ENCODE results near the gene ZNF385B. TPM values are rescaled to one million over a fixed set of nuclear protein-coding genes. Genes with fewer than 3 reads are reported as not detected.
A peak's percentile ranks its signal among the peaks of the same experiment; 100 is the strongest.
"Not testable (repeated sequence)": the region's sequence is repeated elsewhere in the genome, so short reads cannot be mapped to it uniquely, and the experiment has no call there.

ZNF385B gene
- not detected for total RNA-seq
- 0 reads per million in 2 donors for total RNA-seq

GRCh38 chr2:179861416-179862067 lies at the start of gene ZNF385B:
TSS of gene ZNF385B (minus strand) at chr2:179861612.
- Mint-ChIP-seq H3K4me3 (peak within 1 kb of the TSS; percentile 65), H3K27ac (no peak within 1 kb of the TSS), H3K36me3 (ENCODE audit: low read depth) (no peaks in the 10 kb centered on the region), H3K27me3 (peaks cover 64% of the 10 kb centered on the region), H3K4me1 (peaks cover 4% of the 10 kb centered on the region)
- no peak for DNase-seq
- no peaks in the 10 kb centered on the region for H3K9me3 ChIP-seq (ENCODE audit: control insufficient read depth, low read length, poor library complexity, severe bottlenecking)
- no peak for ATAC-seq

DNA sequence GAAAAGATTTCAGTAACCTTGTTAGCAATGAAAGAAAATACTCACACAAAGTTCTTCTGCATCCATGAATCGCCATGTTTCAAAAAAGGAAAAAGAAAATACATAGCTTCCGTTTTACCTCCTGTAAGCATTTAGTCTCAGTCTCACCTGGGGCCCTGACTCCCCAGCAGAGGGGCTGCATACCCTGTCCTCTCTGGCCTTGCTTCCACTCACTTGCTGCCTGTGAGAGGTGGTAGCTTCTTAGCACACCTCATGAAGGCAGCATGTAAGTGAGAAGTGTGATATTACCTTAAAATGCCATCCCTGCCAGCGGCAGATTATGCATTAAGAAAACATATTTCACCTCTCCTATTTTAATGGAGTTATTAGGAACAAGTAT lies 49.3 kb upstream of the ZNF385B start:
- ATAC-seq, result no peak

DNA sequence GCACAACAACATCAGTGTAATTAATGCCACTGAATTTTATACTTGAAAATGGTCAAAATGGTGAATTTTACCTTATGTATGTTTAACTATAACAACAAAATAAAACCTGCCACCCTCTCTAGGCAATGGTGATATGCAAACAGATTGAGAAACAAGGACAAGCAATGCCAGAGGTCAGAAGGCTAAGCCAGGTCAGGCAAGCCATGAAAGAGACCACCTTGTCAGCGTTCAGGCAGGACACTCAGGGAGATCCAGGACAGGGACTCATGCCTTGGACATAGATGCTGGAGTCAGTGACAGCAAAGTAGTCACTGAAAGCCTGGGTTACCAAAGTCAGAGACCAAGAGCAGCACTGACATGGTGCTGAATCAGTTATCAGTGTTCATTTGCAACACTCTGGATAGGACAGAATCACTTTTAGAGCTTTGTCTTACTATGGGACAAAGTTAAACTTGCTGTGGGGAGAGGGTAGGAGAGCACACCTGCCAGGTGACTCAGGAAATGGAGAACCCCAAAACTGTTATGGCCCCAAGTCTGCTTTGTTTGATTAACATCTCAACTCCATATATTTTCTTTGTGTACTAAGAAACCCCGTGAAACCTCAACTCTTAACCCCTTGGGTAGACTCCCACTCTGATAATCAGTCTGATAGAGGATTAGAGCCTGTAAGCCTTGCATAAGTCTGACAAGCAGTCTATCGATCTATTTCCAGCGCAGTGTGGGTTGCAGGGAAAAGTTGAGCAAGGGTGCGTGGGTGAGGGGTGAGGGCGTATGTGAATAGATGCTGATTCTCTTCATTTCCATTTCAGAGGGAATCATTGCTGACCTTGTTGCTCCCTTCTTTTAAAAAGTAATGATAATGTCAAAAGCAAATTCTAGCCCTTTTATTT lies 48.7 kb upstream of the ZNF385B start:
- H3K9me3 ChIP-seq (ENCODE audit: control insufficient read depth, low read length, poor library complexity, severe bottlenecking), result no peaks in the 10 kb centered on the region
- Mint-ChIP-seq H3K4me3 (no peak overlapping the region), H3K27ac (no peak overlapping the region), H3K36me3 (ENCODE audit: low read depth) (no peaks in the 10 kb centered on the region), H3K4me1 (no peaks in the 10 kb centered on the region), H3K27me3 (no peaks in the 10 kb centered on the region)
- ATAC-seq, result no peak
- DNase-seq, result no peak

More for the DNA sequence above, 49.3 kb upstream of the ZNF385B start:
- H3K9me3 ChIP-seq (ENCODE audit: control insufficient read depth, low read length, poor library complexity, severe bottlenecking), result no peaks in the 10 kb centered on the region
- no peak for DNase-seq
- Mint-ChIP-seq H3K4me3 (no peak overlapping the region), H3K27ac (no peak overlapping the region), H3K36me3 (ENCODE audit: low read depth) (no peaks in the 10 kb centered on the region), H3K27me3 (no peaks in the 10 kb centered on the region), H3K4me1 (no peaks in the 10 kb centered on the region)

DNA sequence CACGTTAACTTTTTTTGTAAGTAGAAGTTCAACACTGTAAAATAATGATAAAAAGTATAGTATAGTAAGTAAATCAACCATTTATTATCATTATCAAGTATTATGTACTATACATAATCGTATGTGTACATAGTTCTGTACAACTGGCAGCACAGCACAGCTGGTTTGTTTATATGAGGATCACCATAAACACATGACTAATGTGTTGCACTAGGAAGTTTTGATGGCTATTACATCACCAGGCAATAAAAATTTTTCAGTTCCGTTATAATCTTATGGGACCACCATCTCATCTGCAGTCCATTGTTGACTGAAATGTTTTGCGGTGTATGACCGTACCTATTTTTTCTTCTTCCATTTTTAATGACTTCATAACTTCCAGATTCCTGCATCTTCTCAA lies 39.2 kb upstream of the ZNF385B start:
- H3K4me1 Mint-ChIP-seq, result no peaks in the 10 kb centered on the region
- DNase-seq (no peak), ATAC-seq (no peak)
- no peak overlapping the region for H3K27ac Mint-ChIP-seq
- H3K27me3 Mint-ChIP-seq, result no peaks in the 10 kb centered on the region
- H3K4me3 Mint-ChIP-seq, result no peak overlapping the region
- H3K36me3 Mint-ChIP-seq (ENCODE audit: low read depth), result no peaks in the 10 kb centered on the region
- H3K9me3 ChIP-seq (ENCODE audit: control insufficient read depth, low read length, poor library complexity, severe bottlenecking), result no peaks in the 10 kb centered on the region

GRCh38 chr2:179899666-179900065 lies 38.3 kb upstream of the ZNF385B start:
- H3K9me3 ChIP-seq (ENCODE audit: control insufficient read depth, low read length, poor library complexity, severe bottlenecking), result no peaks in the 10 kb centered on the region
- no peak overlapping the region for H3K27ac Mint-ChIP-seq
- no peaks in the 10 kb centered on the region for H3K36me3 Mint-ChIP-seq (ENCODE audit: low read depth)
- H3K4me1 Mint-ChIP-seq, result no peaks in the 10 kb centered on the region
- H3K27me3 Mint-ChIP-seq, result no peaks in the 10 kb centered on the region
- ATAC-seq (no peak), DNase-seq (no peak)
- H3K4me3 Mint-ChIP-seq, result no peak overlapping the region

GRCh38 chr2:179898873-179899272 lies 37.5 kb upstream of the ZNF385B start:
- H3K9me3 ChIP-seq (ENCODE audit: control insufficient read depth, low read length, poor library complexity, severe bottlenecking), result no peaks in the 10 kb centered on the region
- DNase-seq (no peak), ATAC-seq (no peak)
- no peak overlapping the region for H3K27ac Mint-ChIP-seq
- H3K4me3 Mint-ChIP-seq, result no peak overlapping the region
- no peaks in the 10 kb centered on the region for H3K4me1 Mint-ChIP-seq
- no peaks in the 10 kb centered on the region for H3K36me3 Mint-ChIP-seq (ENCODE audit: low read depth)
- no peaks in the 10 kb centered on the region for H3K27me3 Mint-ChIP-seq

DNA sequence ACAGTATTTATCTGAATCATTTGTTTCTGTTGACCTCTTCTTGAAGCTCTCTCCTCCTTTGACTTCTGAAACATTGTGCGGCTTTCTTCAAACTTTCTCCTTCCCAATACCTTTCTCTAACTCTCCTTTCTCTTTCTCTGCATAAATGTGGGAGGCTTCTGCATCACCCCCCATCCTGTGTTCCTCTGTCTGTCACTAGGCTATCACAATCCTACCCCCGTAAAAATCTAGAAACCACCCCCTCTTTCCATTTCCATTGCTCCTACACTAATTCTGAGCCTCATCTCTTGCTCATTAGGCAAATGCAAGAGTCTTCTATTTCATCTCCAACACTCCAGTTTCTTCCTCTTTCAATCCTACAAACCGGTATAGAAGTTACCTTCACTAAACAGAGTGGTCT lies 32.2 kb upstream of the ZNF385B start:
- H3K9me3 ChIP-seq (ENCODE audit: control insufficient read depth, low read length, poor library complexity, severe bottlenecking), result no peaks in the 10 kb centered on the region
- Mint-ChIP-seq H3K36me3 (ENCODE audit: low read depth) (no peaks in the 10 kb centered on the region), H3K4me3 (no peak overlapping the region), H3K27ac (no peak overlapping the region), H3K4me1 (no peaks in the 10 kb centered on the region), H3K27me3 (no peaks in the 10 kb centered on the region)
- no peak for ATAC-seq
- no peak for DNase-seq

- Mint-ChIP-seq H3K36me3 (ENCODE audit: low read depth) (no peaks in the 10 kb centered on the region), H3K4me1 (no peaks in the 10 kb centered on the region), H3K4me3 (no peak overlapping the region), H3K27ac (no peak overlapping the region), H3K27me3 (no peaks in the 10 kb centered on the region)
- no peaks in the 10 kb centered on the region for H3K9me3 ChIP-seq (ENCODE audit: control insufficient read depth, low read length, poor library complexity, severe bottlenecking)
- ATAC-seq (no peak), DNase-seq (no peak)
Measured at GRCh38 chr2:179891237-179891636, 29.8 kb upstream of the ZNF385B start.

DNA sequence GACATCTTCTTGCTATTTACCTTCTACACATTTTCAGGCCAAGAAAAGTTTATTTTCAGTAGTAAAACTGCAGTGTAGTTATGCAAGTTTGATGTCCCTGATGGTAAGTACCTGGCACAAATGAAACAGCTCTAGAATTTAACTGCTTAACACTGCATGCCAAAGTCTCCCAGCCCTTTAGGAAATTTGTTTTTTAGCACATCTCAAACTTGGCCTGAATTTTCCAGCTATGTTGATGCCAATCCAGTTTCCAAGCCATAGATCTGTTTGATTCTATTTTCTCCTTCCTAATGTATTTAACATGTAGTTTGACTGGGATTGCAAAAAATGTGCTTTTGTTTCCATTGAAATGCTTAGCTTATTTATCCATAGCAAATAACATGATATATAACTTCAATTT lies 29.3 kb upstream of the ZNF385B start:
- no peak for ATAC-seq
- H3K4me1 Mint-ChIP-seq, result no peaks in the 10 kb centered on the region
- no peak for DNase-seq
- no peak overlapping the region for H3K4me3 Mint-ChIP-seq
- no peaks in the 10 kb centered on the region for H3K9me3 ChIP-seq (ENCODE audit: control insufficient read depth, low read length, poor library complexity, severe bottlenecking)
- no peaks in the 10 kb centered on the region for H3K36me3 Mint-ChIP-seq (ENCODE audit: low read depth)
- no peaks in the 10 kb centered on the region for H3K27me3 Mint-ChIP-seq
- no peak overlapping the region for H3K27ac Mint-ChIP-seq

GRCh38 chr2:179888642-179889041 lies 27.2 kb upstream of the ZNF385B start:
- ATAC-seq; H3K4me3 Mint-ChIP-seq; H3K9me3 ChIP-seq (ENCODE audit: control insufficient read depth, low read length, poor library complexity, severe bottlenecking); H3K27ac Mint-ChIP-seq; DNase-seq; H3K36me3 Mint-ChIP-seq (ENCODE audit: low read depth); H3K4me1 Mint-ChIP-seq; H3K27me3 Mint-ChIP-seq: not testable (repeated sequence)

- no peak overlapping the region for H3K4me3 Mint-ChIP-seq
Measured at GRCh38 chr2:179884193-179884592, 22.8 kb upstream of the ZNF385B start.

DNA sequence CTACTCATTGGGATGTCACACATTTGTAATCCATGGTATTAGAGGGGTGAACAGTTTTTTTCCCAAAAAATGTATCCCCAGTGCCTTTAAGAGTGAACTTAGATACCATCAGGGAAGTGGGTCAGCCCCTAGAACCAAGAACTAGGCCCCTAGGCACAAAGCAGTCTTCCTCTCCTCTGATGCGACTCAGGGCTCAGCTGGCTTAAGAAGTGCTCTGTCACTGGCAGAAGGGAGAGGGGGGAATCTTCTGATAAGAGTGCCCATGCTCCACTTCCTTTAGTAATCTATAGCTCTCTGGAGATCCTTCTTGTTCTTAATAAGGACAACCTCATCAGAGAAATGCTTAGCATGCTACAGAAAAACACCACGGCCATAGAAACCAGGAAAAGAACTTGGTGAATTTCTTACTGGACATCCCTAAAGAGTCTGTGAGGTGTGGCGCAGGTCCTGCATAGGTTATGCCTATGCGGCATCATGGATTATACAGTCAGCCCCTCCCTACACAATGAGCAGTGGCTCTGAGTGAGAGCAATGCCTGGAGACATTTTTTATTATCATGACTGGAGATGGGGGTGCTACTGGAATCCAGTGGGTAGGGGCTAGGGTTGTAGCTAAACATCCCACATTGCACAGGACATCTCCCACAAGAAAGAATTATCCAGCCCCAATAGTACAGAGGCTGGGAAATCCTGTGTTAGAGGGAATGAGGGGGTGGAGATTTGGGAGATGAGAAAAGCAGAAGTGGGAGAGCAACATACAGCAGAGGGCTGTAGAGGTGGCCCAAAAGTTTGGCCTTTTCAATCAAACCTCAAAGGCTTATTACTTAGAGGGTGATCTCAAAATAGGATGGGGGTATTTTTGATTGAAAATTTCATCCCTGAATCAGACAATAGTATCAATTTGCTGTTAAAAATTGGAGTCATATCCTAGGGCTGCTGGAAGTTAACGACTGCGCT lies 21.7 kb upstream of the ZNF385B start:
- Mint-ChIP-seq H3K4me3 (no peak overlapping the region), H3K4me1 (no peaks in the 10 kb centered on the region)
- DNase-seq, result no peak

More at GRCh38 chr2:179884193-179884592, 22.8 kb upstream of the ZNF385B start:
- ATAC-seq (no peak), DNase-seq (no peak)
- Mint-ChIP-seq H3K27ac (no peak overlapping the region), H3K27me3 (peaks cover 17% of the 10 kb centered on the region), H3K36me3 (ENCODE audit: low read depth) (no peaks in the 10 kb centered on the region), H3K4me1 (no peaks in the 10 kb centered on the region)
- H3K9me3 ChIP-seq (ENCODE audit: control insufficient read depth, low read length, poor library complexity, severe bottlenecking), result no peaks in the 10 kb centered on the region

More for the DNA sequence above, 21.7 kb upstream of the ZNF385B start:
- no peak for ATAC-seq
- Mint-ChIP-seq H3K36me3 (ENCODE audit: low read depth) (no peaks in the 10 kb centered on the region), H3K27me3 (peaks cover 19% of the 10 kb centered on the region), H3K27ac (no peak overlapping the region)
- no peaks in the 10 kb centered on the region for H3K9me3 ChIP-seq (ENCODE audit: control insufficient read depth, low read length, poor library complexity, severe bottlenecking)

Measured in T-helper 17 cell (primary cell).